Endothelial cell of umbilical vein (primary cell): ENCODE measurements around the gene PTGR3. TPM values are rescaled to one million over a fixed set of nuclear protein-coding genes. Genes with fewer than 3 reads are reported as not detected.

Experiments used
- BruUV-seq: library from RNA; stranded (reverse); fragments of 400-500 nt; replicated peaks from 2 replicates; lab custom pipeline; 2021; lab: Mats Ljungman, UMichigan
- CTCF ChIA-PET: fragments of 300-600, 350-600 bp; sonication (Branson Sonifier 250); formaldehyde crosslinking; loops from one replicate; lab custom pipeline; 2021; ENCODE audit warnings: antibody characterized with exemption, inconsistent platforms; lab: Charles Lee
- POLR2A ChIA-PET: fragments of 300-600, 350-600 bp; sonication (Branson Sonifier 250); formaldehyde crosslinking; loops from one replicate; lab custom pipeline; 2021; ENCODE audit warnings: antibody characterized with exemption, inconsistent platforms; lab: Charles Lee
- DNase-seq: peaks from one replicate; pipeline ENCODE4 v3.0.0-alpha.2; 2011; ENCODE audit warnings: low read depth, low spot score
- FAIRE-seq: peaks from 2 replicates; lab custom pipeline; 2011; peaks lifted over from hg19 to GRCh38; lab: Jason Lieb, UNC
- H2AFZ ChIP-seq: 2 replicates; pipeline ENCODE4 v1.6.0; 2012; ENCODE audit warnings: low read depth, low read length, control low read depth, inconsistent platforms
- H3K27ac ChIP-seq: 2 replicates; pipeline ENCODE4 v1.5.1; 2011; ENCODE audit warnings: low read depth, mild to moderate bottlenecking, control low read depth, low read length, moderate library complexity; ENCODE audit not compliant: insufficient read depth
- H3K27me3 ChIP-seq, 2 experiments: 2 replicates each; pipeline versions ENCODE4 v1.6.0 to v1.6.1; 2011; ENCODE audit warnings: low read length in 2 of 2, mixed read lengths in 1 of 2; ENCODE audit not compliant: control insufficient read depth in 2 of 2, insufficient read depth in 2 of 2
- H3K36me3 ChIP-seq, 2 experiments: 2 replicates in 1 of 2; 3 replicates in 1 of 2; pipeline ENCODE4 v1.5.1; 2011; ENCODE audit warnings: low read length in 2 of 2, mild to moderate bottlenecking in 1 of 2, moderate library complexity in 1 of 2; ENCODE audit not compliant: control insufficient read depth in 2 of 2, insufficient read depth in 2 of 2; ENCODE audit errors: extremely low read depth in 1 of 2
- H3K4me1 ChIP-seq: 3 replicates; pipeline ENCODE4 v1.5.1; 2011; ENCODE audit warnings: mild to moderate bottlenecking, low read length; ENCODE audit not compliant: control insufficient read depth, insufficient read depth; ENCODE audit errors: extremely low read depth
- H3K4me2 ChIP-seq: 2 replicates; pipeline ENCODE4 v1.6.1; 2011; ENCODE audit warnings: low read length, control low read depth, mixed read lengths; ENCODE audit not compliant: insufficient read depth
- H3K4me3 ChIP-seq, 3 experiments: fragments of 200-600 bp in 1 of 3; sonication (generic), shearing (Covaris generic) in 1 of 3; replicated peaks in 1 of 3; 2 replicates each; pipeline ENCODE4 v1.5.1; 2011 to 2016; ENCODE audit warnings: control low read depth in 3 of 3, low read length in 3 of 3, mild to moderate bottlenecking in 2 of 3, inconsistent platforms in 1 of 3, low read depth in 1 of 3, moderate library complexity in 1 of 3; ENCODE audit not compliant: insufficient read depth in 1 of 3
- H3K79me2 ChIP-seq: 2 replicates; pipeline ENCODE4 v1.6.0; 2012; ENCODE audit warnings: low read length, inconsistent platforms; ENCODE audit not compliant: control insufficient read depth, insufficient read depth
- H3K9ac ChIP-seq: replicated peaks from 2 replicates; pipeline ENCODE3; 2011; ENCODE audit warnings: low read length, control low read depth; ENCODE audit not compliant: insufficient read depth; ENCODE audit errors: extremely low read depth
- H3K9me1 ChIP-seq: replicated peaks from 3 replicates; pipeline ENCODE4 v1.6.0; 2011; ENCODE audit warnings: mild to moderate bottlenecking, low read length; ENCODE audit not compliant: control insufficient read depth, insufficient read depth; ENCODE audit errors: extremely low read depth
- H3K9me3 ChIP-seq: replicated peaks from 2 replicates; pipeline ENCODE4 v1.5.1; 2012; ENCODE audit warnings: low read length, inconsistent platforms; ENCODE audit not compliant: control insufficient read depth, insufficient read depth
- H4K20me1 ChIP-seq: replicated peaks from 2 replicates; pipeline ENCODE3; 2011; ENCODE audit warnings: mild to moderate bottlenecking, low read length; ENCODE audit not compliant: control insufficient read depth, insufficient read depth; ENCODE audit errors: extremely low read depth
- CTCF ChIP-seq, 2 donors: IDR thresholded peaks; 1 replicate in 1 of 2; 2 replicates in 1 of 2; pipeline ENCODE4 v1.5.1; 2011; ENCODE audit warnings: low read length in 2 of 2, mild to moderate bottlenecking in 2 of 2, moderate library complexity in 2 of 2, control low read depth in 1 of 2, inconsistent platforms in 1 of 2, low read depth in 1 of 2; ENCODE audit not compliant: insufficient read depth in 1 of 2; ENCODE audit errors: extremely low read depth in 1 of 2
- EZH2 ChIP-seq: IDR thresholded peaks from 2 replicates; pipeline ENCODE4 v1.6.1; 2012; ENCODE audit warnings: borderline replicate concordance, low read depth, mild to moderate bottlenecking, moderate library complexity, low read length, inconsistent platforms; ENCODE audit not compliant: severe bottlenecking
- FOS ChIP-seq: IDR thresholded peaks from 2 replicates; pipeline ENCODE4 v1.6.1; 2011; ENCODE audit warnings: mild to moderate bottlenecking, low read length, moderate library complexity, borderline replicate concordance; ENCODE audit not compliant: insufficient read depth
- GATA2 ChIP-seq: IDR thresholded peaks from 2 replicates; pipeline ENCODE4 v1.7.0; 2011; ENCODE audit warnings: low read depth, mild to moderate bottlenecking, moderate library complexity, mixed read lengths, low read length; ENCODE audit not compliant: insufficient read length, insufficient read depth
- MYC ChIP-seq: IDR thresholded peaks from one replicate; pipeline ENCODE4 v1.6.1; 2011; ENCODE audit warnings: mild to moderate bottlenecking, low read depth, low read length
- POLR2A ChIP-seq: IDR thresholded peaks from 2 replicates; pipeline ENCODE4 v1.6.1; 2012; ENCODE audit warnings: low read depth, mild to moderate bottlenecking, control low read depth, low read length
- POLR2AphosphoS5 ChIP-seq: IDR thresholded peaks from 2 replicates; pipeline ENCODE4 v1.6.1; 2012; ENCODE audit warnings: low read depth, mild to moderate bottlenecking, control low read depth, low read length, moderate library complexity; ENCODE audit not compliant: insufficient read depth
- dilution Hi-C: fragments of 300-500 bp; cut with MboI; formaldehyde crosslinking; loops from one replicate; pipeline ENCODE4 v1.15.0; 2019; ENCODE audit warnings: low sequenced_read_pairs; ENCODE audit not compliant: extremely low pct_ligation_motif_present
- intact Hi-C: fragments of 100-400 bp; cut with micrococcal nuclease; formaldehyde crosslinking; loops from one replicate; pipeline ENCODE4 v1.10.0; 2022
- polyA plus RNA-seq, 4 experiments: library from polyadenylated mRNA; depleted of rRNA in 3 of 4; stranded (reverse) in 3 of 4; unstranded in 1 of 4; fragments of >200 nt; gene quantifications; 2 replicates each; pipeline versions ENCODE4 v1.2.1 to v1.2.3, GENCODE V29; 2011 to 2012; ENCODE audit warnings: missing spikeins in 1 of 4
- total RNA-seq: library from RNA; stranded (reverse); gene quantifications from 2 replicates; pipeline ENCODE4 v1.2.3, GENCODE V29; 2021
- TF ChIP-seq, protein P1 (sequence below): IDR thresholded peaks from 2 replicates; pipeline ENCODE4 v1.6.1; 2011; ENCODE audit not compliant: insufficient read depth, insufficient read length

Gene PTGR3
- total and polyA plus RNA-seq, 2 donors (not counting 3 experiments of a cell fraction or from before 2014, with no cell fraction given) = 13.9 to 21.9 TPM

- H3K36me3 ChIP-seq = no peaks in the 10 kb centered on the region
- ChIA-PET POLR2A (no interaction called here), CTCF (no interaction called here)
- H3K9ac ChIP-seq = no peak overlapping the region
- FAIRE-seq (no peak), DNase-seq (no peak)
- intact Hi-C loops (no loop called here), dilution Hi-C loops (no loop called here)
- H3K27ac ChIP-seq = no peak overlapping the region
- H3K4me2 ChIP-seq = no peak overlapping the region
- no peaks in the 10 kb centered on the region for H3K9me1 ChIP-seq
- H2AFZ ChIP-seq = no peak overlapping the region
- no peaks in the 10 kb centered on the region for H4K20me1 ChIP-seq
- no peak for TF ChIP-seq POLR2AphosphoS5
- TF ChIP-seq, protein P1, sequence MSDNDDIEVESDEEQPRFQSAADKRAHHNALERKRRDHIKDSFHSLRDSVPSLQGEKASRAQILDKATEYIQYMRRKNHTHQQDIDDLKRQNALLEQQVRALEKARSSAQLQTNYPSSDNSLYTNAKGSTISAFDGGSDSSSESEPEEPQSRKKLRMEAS = no peak
- TF ChIP-seq POLR2A = no peak
- TF ChIP-seq GATA2 = no peak
- no peak for TF ChIP-seq CTCF (IDR thresholded peaks at IDR 0.05; ENCODE audit: extremely low read depth in 1 of 2, insufficient read depth in 1 of 2, low read depth in 1 of 2, low read length in 2 of 2)
- TF ChIP-seq MYC = no peak
- no peak for TF ChIP-seq FOS
- TF ChIP-seq EZH2 = no peak
- no peaks in the 10 kb centered on the region for H3K27me3 ChIP-seq
- H3K9me3 ChIP-seq = no peaks in the 10 kb centered on the region
- H3K79me2 ChIP-seq = no peaks in the 10 kb centered on the region
- BruUV-seq = no TSS peak
- H3K4me3 ChIP-seq = no peak overlapping the region
- no peaks in the 10 kb centered on the region for H3K4me1 ChIP-seq
These were observed 41.8 kb downstream of the PTGR3 start for GRCh38 chr18:75167137-75167536.
